Ascending aorta (tissue), 2 donors: Measurements from ENCODE around the gene RPL36. TPM values are rescaled to one million over a fixed set of nuclear protein-coding genes. Genes with fewer than 3 reads are reported as not detected.

ENCODE experiments used
- DNase-seq, 2 donors: peaks; one replicate each; pipeline ENCODE4 v3.0.0-alpha.2; 2019; ENCODE audit warnings: low spot score in 2 of 2
- H3K27ac ChIP-seq, 2 donors: fragments of 200-600 bp; sonication (generic); one replicate each; pipeline ENCODE4 v1.5.1; 2016 to 2017; ENCODE audit warnings: mild to moderate bottlenecking in 1 of 2
- H3K27me3 ChIP-seq: fragments of 200-600 bp; sonication (generic); one replicate; pipeline ENCODE4 v1.5.1; 2017
- H3K36me3 ChIP-seq, 2 donors: fragments of 200-600 bp; sonication (generic); one replicate each; pipeline ENCODE4 v1.5.1; 2016
- H3K4me1 ChIP-seq, 2 donors: fragments of 200-600 bp; sonication (generic); one replicate each; pipeline ENCODE4 v1.5.1; 2016 to 2017; ENCODE audit warnings: mild to moderate bottlenecking in 1 of 2
- H3K4me3 ChIP-seq, 2 donors: fragments of 200-600 bp; sonication (generic); one replicate each; pipeline ENCODE4 v1.5.1; 2016 to 2017; ENCODE audit warnings: mild to moderate bottlenecking in 1 of 2
- H3K9me3 ChIP-seq, 2 donors: fragments of 200-600 bp; sonication (generic); one replicate each; pipeline ENCODE4 v1.5.1; 2016
- CTCF ChIP-seq, 3 experiments: fragments of 200-600 bp in 2 of 3; fragments of 450-650 bp in 1 of 3; sonication (generic) in 2 of 3; IDR thresholded peaks; one replicate each; pipeline ENCODE4 v1.5.1; 2016 to 2019; ENCODE audit warnings: antibody characterized with exemption in 3 of 3, mild to moderate bottlenecking in 1 of 3, moderate library complexity in 1 of 3
- intact Hi-C: fragments of 100-400 bp; cut with DNase I; formaldehyde crosslinking; loops from one replicate; pipeline ENCODE4 v1.15.1; 2023
- total RNA-seq: library from RNA; depleted of rRNA; stranded (reverse); fragments of >200 nt; gene quantifications from one replicate; pipeline ENCODE4 v1.1.0, GENCODE V29; 2016

Gene RPL36
- total RNA-seq, 1 donor from 2014 or later, result 885 TPM

DNA sequence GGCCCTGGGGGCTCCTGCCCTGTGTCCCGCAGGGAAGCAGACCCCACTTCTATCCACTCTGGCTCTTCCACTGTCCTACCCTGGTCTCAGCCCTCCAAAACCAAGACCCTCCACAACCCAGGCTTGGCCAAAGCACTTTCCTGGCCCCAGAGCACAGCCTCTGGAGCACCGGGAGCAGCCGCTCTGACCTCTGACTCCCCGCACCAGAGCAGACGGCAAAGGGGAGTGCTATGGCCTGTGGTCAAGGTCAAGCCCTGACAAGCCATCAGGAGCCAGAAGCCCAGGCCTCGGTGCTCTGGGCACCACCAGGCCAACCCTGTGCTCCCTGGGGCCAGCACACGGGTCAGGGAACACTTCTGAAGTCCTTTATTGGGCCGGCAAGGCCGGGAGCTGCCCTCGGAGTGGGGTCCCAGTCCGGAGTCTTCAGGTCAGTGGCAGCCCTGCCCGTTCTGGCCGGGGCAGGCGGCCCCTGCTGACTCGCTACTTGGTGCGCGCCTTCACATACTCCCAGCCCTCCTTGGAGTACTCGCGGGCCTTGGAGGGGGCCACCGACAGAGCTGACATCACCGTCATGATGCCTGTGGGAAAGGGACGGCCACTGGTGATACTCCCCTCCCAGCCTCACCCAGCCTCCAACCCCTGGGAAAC lies 11.9 kb upstream of the RPL36 start:
- Histone ChIP-seq H3K4me3 (no peak overlapping the region), H3K27ac (no peak overlapping the region), H3K27me3 (no peaks in the 10 kb centered on the region), H3K36me3 (peaks cover 0 to 7% of the 10 kb centered on the region in 2 donors), H3K4me1 (peaks cover 6 to 9% of the 10 kb centered on the region in 2 donors), H3K9me3 (no peaks in the 10 kb centered on the region)
- intact Hi-C loops, result no loop called here
- no peak for DNase-seq
- no peak for TF ChIP-seq CTCF (IDR thresholded peaks at IDR 0.05)

GRCh38 chr19:5679289-5680083 lies 10.6 kb upstream of the RPL36 start:
- Histone ChIP-seq H3K27me3 (no peaks in the 10 kb centered on the region), H3K4me3 (peak overlapping the region; percentile 77 to 96), H3K4me1 (peaks cover 6 to 9% of the 10 kb centered on the region in 2 donors), H3K9me3 (no peaks in the 10 kb centered on the region), H3K36me3 (peaks cover 0 to 7% of the 10 kb centered on the region in 2 donors), H3K27ac (peak overlapping the region; percentile 80 to 95)
- intact Hi-C loops, result loop anchor here (1.0 to 5.0 kb wide), 4 partner anchors 11 to 387 kb away; partner anchors contain the start of genes NDUFA11, RPL36 and SAFB2
- TF ChIP-seq CTCF (IDR thresholded peaks at IDR 0.05), result no peak
- no peak for DNase-seq

DNA sequence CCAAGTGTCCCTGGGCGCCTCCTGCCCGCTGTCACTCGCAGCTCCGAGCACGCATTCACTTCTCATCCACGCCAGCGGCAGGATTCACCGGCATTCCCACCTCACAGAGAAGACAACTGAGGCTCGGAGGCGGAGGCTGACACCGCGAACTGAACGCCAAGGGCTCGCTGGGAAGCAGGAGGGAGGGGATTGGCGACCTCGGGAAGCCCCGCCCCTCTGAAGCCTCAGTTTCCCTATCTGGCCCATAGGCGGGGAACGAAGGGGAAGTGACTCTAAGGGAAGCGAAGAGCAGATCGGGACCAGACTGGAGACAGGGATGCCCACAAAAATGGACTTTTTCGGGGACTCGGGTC lies 10.0 kb upstream of the RPL36 start:
- intact Hi-C loops, result loop anchor here (1.0 to 5.0 kb wide), 4 partner anchors 10 to 388 kb away; partner anchors contain the start of genes NDUFA11, RPL36 and SAFB2
- H3K9me3 ChIP-seq, result no peaks in the 10 kb centered on the region
- TF ChIP-seq CTCF (IDR thresholded peaks at IDR 0.05), result no peak
- peak overlapping the region; percentile 80 to 95 for H3K27ac ChIP-seq
- H3K27me3 ChIP-seq, result no peaks in the 10 kb centered on the region
- H3K36me3 ChIP-seq, result peaks cover 0 to 7% of the 10 kb centered on the region in 2 donors
- H3K4me1 ChIP-seq, result peaks cover 6 to 9% of the 10 kb centered on the region in 2 donors
- peak overlapping the region; percentile 77 to 96 for H3K4me3 ChIP-seq
- DNase-seq, result no peak

- Histone ChIP-seq H3K4me3 (peak within 1 kb of the TSS; percentile 77 to 96), H3K9me3 (no peaks in the 10 kb centered on the region), H3K27ac (peak within 1 kb of the TSS; percentile 80 to 95), H3K4me1 (peaks cover 6 to 9% of the 10 kb centered on the region in 2 donors), H3K27me3 (no peaks in the 10 kb centered on the region), H3K36me3 (peaks cover 0 to 7% of the 10 kb centered on the region in 2 donors)
- TF ChIP-seq CTCF (IDR thresholded peaks at IDR 0.05), result no peak
- intact Hi-C loops, result loop anchor here (1.0 to 5.0 kb wide), 5 partner anchors 10 to 388 kb away; partner anchors contain the start of genes CATSPERD, LONP1, NDUFA11 and RPL36
- peak; percentile 97 to 99 for DNase-seq
Observed at GRCh38 chr19:5680437-5681368, 9.4 kb upstream of the RPL36 start, which contains the start of the genes HSD11B1L and MICOS13. HSD11B1L (plus strand) TSS chr19:5681027; CDS start chr19:5684833, 3,806 bp downstream. MICOS13 (minus strand) TSS chr19:5680516; CDS start chr19:5680486, 30 bp downstream.
